Body of pancreas (tissue), 4 donors: ENCODE measurements around the gene CGB2.

Experiments
- POLR2A ChIP-seq, 3 donors: fragments of 450-650 bp; IDR thresholded peaks; one replicate each; pipeline ENCODE4 v1.6.1; 2016; ENCODE audit warnings: antibody characterized with exemption in 3 of 3, mild to moderate bottlenecking in 2 of 3
- TF ChIP-seq, protein P1 (sequence below), 7 experiments: fragments of 450-650 bp in 4 of 7; fragments of 200-600 bp in 3 of 7; sonication (generic) in 3 of 7; IDR thresholded peaks; one replicate each; pipeline ENCODE4 v1.5.1; 2016 to 2019; ENCODE audit warnings: antibody characterized with exemption in 7 of 7

DNA sequence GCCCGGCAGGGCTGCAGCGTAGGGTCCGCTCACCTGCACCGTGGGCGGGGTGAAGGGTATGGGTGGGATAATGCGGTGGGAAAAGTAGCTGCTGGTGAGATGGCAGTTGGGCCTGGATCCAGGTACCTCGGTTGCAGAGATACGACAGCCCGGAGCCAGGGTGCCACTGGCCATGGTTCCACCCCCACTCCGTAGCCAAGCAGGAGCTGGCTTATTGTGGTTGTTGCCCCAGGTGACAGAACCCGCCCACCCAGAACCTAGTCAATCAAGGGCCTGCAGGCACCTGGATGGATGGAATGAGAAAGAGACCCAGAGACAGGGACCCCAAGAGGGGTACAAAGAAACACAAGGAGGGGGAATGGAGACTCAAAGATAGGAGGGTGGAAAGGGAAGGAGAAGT is 11.3 kb upstream of the CGB2 start:
- TF ChIP-seq, protein P1, sequence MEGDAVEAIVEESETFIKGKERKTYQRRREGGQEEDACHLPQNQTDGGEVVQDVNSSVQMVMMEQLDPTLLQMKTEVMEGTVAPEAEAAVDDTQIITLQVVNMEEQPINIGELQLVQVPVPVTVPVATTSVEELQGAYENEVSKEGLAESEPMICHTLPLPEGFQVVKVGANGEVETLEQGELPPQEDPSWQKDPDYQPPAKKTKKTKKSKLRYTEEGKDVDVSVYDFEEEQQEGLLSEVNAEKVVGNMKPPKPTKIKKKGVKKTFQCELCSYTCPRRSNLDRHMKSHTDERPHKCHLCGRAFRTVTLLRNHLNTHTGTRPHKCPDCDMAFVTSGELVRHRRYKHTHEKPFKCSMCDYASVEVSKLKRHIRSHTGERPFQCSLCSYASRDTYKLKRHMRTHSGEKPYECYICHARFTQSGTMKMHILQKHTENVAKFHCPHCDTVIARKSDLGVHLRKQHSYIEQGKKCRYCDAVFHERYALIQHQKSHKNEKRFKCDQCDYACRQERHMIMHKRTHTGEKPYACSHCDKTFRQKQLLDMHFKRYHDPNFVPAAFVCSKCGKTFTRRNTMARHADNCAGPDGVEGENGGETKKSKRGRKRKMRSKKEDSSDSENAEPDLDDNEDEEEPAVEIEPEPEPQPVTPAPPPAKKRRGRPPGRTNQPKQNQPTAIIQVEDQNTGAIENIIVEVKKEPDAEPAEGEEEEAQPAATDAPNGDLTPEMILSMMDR (IDR thresholded peaks at IDR 0.05) = no peak
- no peak for TF ChIP-seq POLR2A (IDR thresholded peaks at IDR 0.05)
